ENCODE measurements around the gene LDHD. TPM values are rescaled to one million over a fixed set of nuclear protein-coding genes. Genes with fewer than 3 reads are reported as not detected.
A peak's percentile ranks its signal among the peaks of the same experiment; 100 is the strongest.

LDHD gene
- total RNA-seq, 4 donors from 2014 or later = 5.1 to 12.8 (median 8.6) TPM

GRCh38 chr16:75085556-75085955 lies 31.0 kb downstream of the LDHD start:
- Histone ChIP-seq H3K36me3 (no peaks in the 10 kb centered on the region), H3K4me3 (no peak overlapping the region), H3K4me1 (peaks cover 10 to 74% (median 26%) of the 10 kb centered on the region in 3 donors), H3K27ac (peak overlapping the region in 3 of 4 donors; percentile 74 to 85 (median 80)), H3K27me3 (no peaks in the 10 kb centered on the region), H3K9me3 (no peaks in the 10 kb centered on the region)
- 75 to 100% methylated on average over 3 to 4 of the region's 4 CpGs for WGBS, 2 donors (ENCODE audit: low coverage in 1 of 2)
- no peak for ATAC-seq
- no peak for TF ChIP-seq EP300 (IDR thresholded peaks at IDR 0.05)
- no peak for TF ChIP-seq CTCF (IDR thresholded peaks at IDR 0.05)
- TF ChIP-seq POLR2AphosphoS5 (IDR thresholded peaks at IDR 0.05) = no peak
- TF ChIP-seq POLR2A (IDR thresholded peaks at IDR 0.05) = no peak

GRCh38 chr16:75083813-75084212 lies 32.8 kb downstream of the LDHD start:
- peaks cover 10 to 59% (median 25%) of the 10 kb centered on the region in 3 donors for H3K4me1 ChIP-seq
- H3K9me3 ChIP-seq = no peaks in the 10 kb centered on the region
- no peaks in the 10 kb centered on the region for H3K36me3 ChIP-seq
- H3K4me3 ChIP-seq = no peak overlapping the region
- no peaks in the 10 kb centered on the region for H3K27me3 ChIP-seq
- no peak overlapping the region for H3K27ac ChIP-seq
- ATAC-seq = no peak
- TF ChIP-seq POLR2A (IDR thresholded peaks at IDR 0.05) (no peak), CTCF (IDR thresholded peaks at IDR 0.05) (no peak), POLR2AphosphoS5 (IDR thresholded peaks at IDR 0.05) (no peak), EP300 (IDR thresholded peaks at IDR 0.05) (no peak)
- WGBS, 2 donors (ENCODE audit: low coverage in 1 of 2) = 90 to 100% methylated on average over 5 of the region's 5 CpGs

GRCh38 chr16:75081179-75081859 lies 35.3 kb downstream of the LDHD start:
- H3K36me3 ChIP-seq = no peaks in the 10 kb centered on the region
- H3K27ac ChIP-seq = no peak overlapping the region
- no peaks in the 10 kb centered on the region for H3K27me3 ChIP-seq
- ATAC-seq = no peak
- H3K9me3 ChIP-seq = no peaks in the 10 kb centered on the region
- TF ChIP-seq EP300 (IDR thresholded peaks at IDR 0.05) (no peak), POLR2AphosphoS5 (IDR thresholded peaks at IDR 0.05) (no peak), CTCF (IDR thresholded peaks at IDR 0.05) (no peak), POLR2A (IDR thresholded peaks at IDR 0.05) (no peak)
- no peak overlapping the region for H3K4me3 ChIP-seq
- H3K4me1 ChIP-seq = peaks cover under 1 to 34% (median 3%) of the 10 kb centered on the region in 3 donors
- 76 to 100% methylated on average over 2 of the region's 6 CpGs for WGBS, 2 donors (ENCODE audit: low coverage in 1 of 2)

- ATAC-seq = no peak
- no peaks in the 10 kb centered on the region for H3K9me3 ChIP-seq
- TF ChIP-seq CTCF (IDR thresholded peaks at IDR 0.05) (no peak), POLR2A (IDR thresholded peaks at IDR 0.05) (no peak), EP300 (IDR thresholded peaks at IDR 0.05) (no peak)
- H3K36me3 ChIP-seq = no peaks in the 10 kb centered on the region
- WGBS, 2 donors (ENCODE audit: low coverage in 1 of 2) = 87 to 93% methylated on average over 3 to 5 of the region's 8 CpGs
- peaks cover 0 to 32% (median 0%) of the 10 kb centered on the region in 3 donors for H3K4me1 ChIP-seq
- H3K27ac ChIP-seq = no peak overlapping the region
- no peaks in the 10 kb centered on the region for H3K27me3 ChIP-seq
- H3K4me3 ChIP-seq = no peak overlapping the region
Measured at GRCh38 chr16:75080205-75081029, 36.2 kb downstream of the LDHD start.
